Activated naive CD4-positive, alpha-beta T cell (primary cell): Measurements from ENCODE around the gene C4A.
A peak's percentile ranks its signal among the peaks of the same experiment; 100 is the strongest.
"Not testable (repeated sequence)": the region's sequence is repeated elsewhere in the genome, so short reads cannot be mapped to it uniquely, and the experiment has no call there.

Experiments
- DNase-seq, 4 experiments: peaks; one replicate each; lab custom pipeline; 2025; lab: John Stamatoyannopoulos, UW

Gene C4A

GRCh38 chr6:32035283-32036013 is 53.6 kb downstream of the C4A start:
- DNase-seq: not testable (repeated sequence)

- DNase-seq: not testable (repeated sequence)
Measured at GRCh38 chr6:32037136-32037535, 55.3 kb downstream of the C4A start.

- not testable (repeated sequence) for DNase-seq
Measured at GRCh38 chr6:32037598-32038524, 56.0 kb downstream of the C4A start, which contains the start of gene CYP21A2. TSS of gene CYP21A2 (plus strand) at chr6:32038415. CDS start at chr6:32038423, 8 bp downstream.

GRCh38 chr6:32038878-32039277 is 57.0 kb downstream of the C4A start:
- not testable (repeated sequence) for DNase-seq

- DNase-seq: not testable (repeated sequence)
Measured at GRCh38 chr6:32039321-32040274, 57.7 kb downstream of the C4A start.

GRCh38 chr6:32040299-32041049 is 58.6 kb downstream of the C4A start:
- not testable (repeated sequence) for DNase-seq

GRCh38 chr6:32041050-32041321 is 59.1 kb downstream of the C4A start:
- not testable (repeated sequence) for DNase-seq

GRCh38 chr6:32041385-32041784 is 59.5 kb downstream of the C4A start:
- not testable (repeated sequence) for DNase-seq

- DNase-seq: not testable (repeated sequence)
Measured at GRCh38 chr6:32042276-32042675, 60.4 kb downstream of the C4A start.

- not testable (repeated sequence) for DNase-seq
Measured at GRCh38 chr6:32043589-32044380, 61.9 kb downstream of the C4A start.

- not testable (repeated sequence) for DNase-seq
Measured at GRCh38 chr6:32044916-32045315, 63.1 kb downstream of the C4A start.

- no peak for DNase-seq
Measured at GRCh38 chr6:32045811-32046449, 64.1 kb downstream of the C4A start.

- DNase-seq: no peak
Measured at GRCh38 chr6:32046450-32047083, 64.7 kb downstream of the C4A start.

- no peak for DNase-seq
Measured at GRCh38 chr6:32047084-32047478, 65.2 kb downstream of the C4A start.

GRCh38 chr6:32047539-32047854 is 65.6 kb downstream of the C4A start:
- DNase-seq: no peak

GRCh38 chr6:32047855-32048766 is 66.3 kb downstream of the C4A start:
- peak; percentile 14 to 61 (median 54) for DNase-seq

GRCh38 chr6:32049149-32049548 is 67.3 kb downstream of the C4A start:
- DNase-seq: not testable (repeated sequence)

- DNase-seq: not testable (repeated sequence)
Measured at GRCh38 chr6:32049736-32050135, 67.9 kb downstream of the C4A start.
